Stimulated activated CD4-positive, alpha-beta T cell treated with anti-CD3 and anti-CD28 coated beads, Interleukin-15, amount 100 ng/mL, for 48 hours (primary cell): ENCODE results near the gene ACTMAP.
A peak's percentile ranks its signal among the peaks of the same experiment; 100 is the strongest.

Experiments
- DNase-seq, 2 donors: peaks; one replicate each; pipeline ENCODE4 v3.0.0-alpha.2; 2020; ENCODE audit warnings: low read depth in 2 of 2

The ACTMAP gene

GRCh38 chr19:40718774-40719391 lies 31.4 kb downstream of the ACTMAP start:
- no peak for DNase-seq

GRCh38 chr19:40717880-40718773 lies 32.1 kb downstream of the ACTMAP start:
- no peak for DNase-seq

- no peak for DNase-seq
Measured at GRCh38 chr19:40717325-40717879, 32.9 kb downstream of the ACTMAP start.

GRCh38 chr19:40716482-40717324 lies 33.6 kb downstream of the ACTMAP start, which contains the start of the genes COQ8B and ITPKC:
COQ8B (minus strand) TSS chr19:40716886; CDS start chr19:40714632, 2,254 bp downstream.
ITPKC (plus strand) TSS chr19:40717112; CDS start chr19:40717136, 24 bp downstream.
- peak; percentile 99 to 100 for DNase-seq

GRCh38 chr19:40716031-40716481 lies 34.2 kb downstream of the ACTMAP start:
- peak; percentile 55 to 63 for DNase-seq

- peak; percentile 86 to 91 for DNase-seq
Measured at GRCh38 chr19:40714441-40715299, 35.6 kb downstream of the ACTMAP start.

GRCh38 chr19:40713939-40714338 lies 36.3 kb downstream of the ACTMAP start:
- no peak for DNase-seq

GRCh38 chr19:40709817-40710216 lies 40.5 kb downstream of the ACTMAP start:
- DNase-seq: no peak

GRCh38 chr19:40707615-40708014 lies 42.7 kb downstream of the ACTMAP start:
- no peak for DNase-seq

- DNase-seq: no peak
Measured at GRCh38 chr19:40705950-40706619, 44.2 kb downstream of the ACTMAP start.

- no peak for DNase-seq
Measured at GRCh38 chr19:40705362-40705651, 45.0 kb downstream of the ACTMAP start.

GRCh38 chr19:40704491-40705361 lies 45.6 kb downstream of the ACTMAP start:
- no peak for DNase-seq

- DNase-seq: no peak
Measured at GRCh38 chr19:40703029-40703755, 47.1 kb downstream of the ACTMAP start.

- no peak for DNase-seq
Measured at GRCh38 chr19:40702337-40703012, 47.8 kb downstream of the ACTMAP start.

GRCh38 chr19:40701758-40702157 lies 48.5 kb downstream of the ACTMAP start:
- no peak for DNase-seq

GRCh38 chr19:40700083-40700482 lies 50.2 kb downstream of the ACTMAP start:
- no peak for DNase-seq

- no peak for DNase-seq
Measured at GRCh38 chr19:40697007-40697406, 53.3 kb downstream of the ACTMAP start.

- no peak for DNase-seq
Measured at GRCh38 chr19:40695881-40696280, 54.4 kb downstream of the ACTMAP start.
